H9 (cell line): ENCODE measurements around the gene PHF21B. TPM values are rescaled to one million over a fixed set of nuclear protein-coding genes. Genes with fewer than 3 reads are reported as not detected.
"Not testable (repeated sequence)": the region's sequence is repeated elsewhere in the genome, so short reads cannot be mapped to it uniquely, and the experiment has no call there.

Source experiments
- DNase-seq: peaks from one replicate; pipeline ENCODE4 v3.0.0-alpha.2; 2017
- H2AFZ ChIP-seq: one replicate; pipeline ENCODE4 v1.6.1; 2013; ENCODE audit warnings: mild to moderate bottlenecking, low read length, control low read depth, moderate library complexity
- H2AK5ac ChIP-seq: 2 replicates; pipeline ENCODE4 v1.6.1; 2013; ENCODE audit warnings: low read length, control low read depth, mixed read lengths; ENCODE audit not compliant: insufficient read length
- H2BK120ac ChIP-seq: one replicate; pipeline ENCODE4 v1.6.1; 2013; ENCODE audit warnings: low read depth, mild to moderate bottlenecking, low read length, control low read depth, inconsistent platforms; ENCODE audit not compliant: poor library complexity, severe bottlenecking
- H2BK12ac ChIP-seq: 2 replicates; pipeline ENCODE4 v1.6.1; 2013; ENCODE audit warnings: low read length, control low read depth, mixed read lengths, low read depth; ENCODE audit not compliant: insufficient read length
- H2BK15ac ChIP-seq: 2 replicates; pipeline ENCODE4 v1.6.1; 2013; ENCODE audit warnings: low read depth, low read length, control low read depth
- H2BK20ac ChIP-seq: one replicate; pipeline ENCODE4 v1.6.1; 2013; ENCODE audit warnings: low read depth, mild to moderate bottlenecking, low read length, control low read depth, inconsistent platforms; ENCODE audit not compliant: poor library complexity, severe bottlenecking
- H2BK5ac ChIP-seq: 2 replicates; pipeline ENCODE4 v1.6.1; 2013; ENCODE audit warnings: low read length, control low read depth, mixed read lengths; ENCODE audit not compliant: insufficient read length
- H3K14ac ChIP-seq: 2 replicates; pipeline ENCODE4 v1.6.1; 2013; ENCODE audit warnings: low read length, control low read depth; ENCODE audit not compliant: insufficient read depth
- H3K18ac ChIP-seq: 2 replicates; pipeline ENCODE4 v1.6.1; 2013; ENCODE audit warnings: low read depth, mild to moderate bottlenecking, mixed read lengths, low read length, control low read depth; ENCODE audit not compliant: insufficient read length
- H3K23ac ChIP-seq: 2 replicates; pipeline ENCODE4 v1.6.1; 2013; ENCODE audit warnings: low read length, control low read depth, mixed read lengths, low read depth; ENCODE audit not compliant: insufficient read length
- H3K23me2 ChIP-seq: 2 replicates; pipeline ENCODE4 v1.6.1; 2013; ENCODE audit warnings: low read depth, mild to moderate bottlenecking, mixed read lengths, low read length, control low read depth; ENCODE audit not compliant: insufficient read length, poor library complexity, severe bottlenecking
- H3K27ac ChIP-seq: 2 replicates; pipeline ENCODE4 v1.5.1; 2013; ENCODE audit warnings: low read length, control low read depth, mixed read lengths, low read depth; ENCODE audit not compliant: insufficient read length
- H3K27me3 ChIP-seq: 2 replicates; pipeline ENCODE4 v1.6.1; 2013; ENCODE audit warnings: low read length, control low read depth, inconsistent platforms; ENCODE audit not compliant: insufficient read depth
- H3K4ac ChIP-seq: 2 replicates; pipeline ENCODE4 v1.6.1; 2013; ENCODE audit warnings: low read depth, mild to moderate bottlenecking, control low read depth, inconsistent platforms, low read length, moderate library complexity
- H3K4me1 ChIP-seq: 2 replicates; pipeline ENCODE4 v1.6.1; 2013; ENCODE audit warnings: low read length, control low read depth, inconsistent platforms; ENCODE audit not compliant: insufficient read depth
- H3K4me2 ChIP-seq: 2 replicates; pipeline ENCODE4 v1.6.1; 2013; ENCODE audit warnings: low read length, control low read depth, mixed read lengths; ENCODE audit not compliant: insufficient read length, insufficient read depth
- H3K56ac ChIP-seq: 2 replicates; pipeline ENCODE4 v1.6.1; 2013; ENCODE audit warnings: low read depth, mild to moderate bottlenecking, mixed read lengths, low read length, control low read depth; ENCODE audit not compliant: insufficient read length
- H3K79me1 ChIP-seq: 2 replicates; pipeline ENCODE4 v1.6.1; 2013; ENCODE audit warnings: low read depth, mild to moderate bottlenecking, moderate library complexity, low read length, control low read depth, inconsistent platforms; ENCODE audit not compliant: insufficient read depth, poor library complexity, severe bottlenecking
- H3K79me2 ChIP-seq: 2 replicates; pipeline ENCODE4 v1.6.1; 2013; ENCODE audit warnings: low read length, control low read depth, inconsistent platforms; ENCODE audit not compliant: insufficient read depth
- H3K9ac ChIP-seq: 2 replicates; pipeline ENCODE4 v1.6.1; 2013; ENCODE audit warnings: low read length, control low read depth, mixed read lengths; ENCODE audit not compliant: insufficient read length; ENCODE audit errors: extremely low read depth
- H3K9me3 ChIP-seq: one replicate; pipeline ENCODE4 v1.6.1; 2013; ENCODE audit warnings: low read depth, low read length, inconsistent platforms; ENCODE audit not compliant: control insufficient read depth
- H3T11ph ChIP-seq: one replicate; pipeline ENCODE4 v1.6.1; 2013; ENCODE audit warnings: mild to moderate bottlenecking, low read length, control low read depth, inconsistent platforms
- H4K20me1 ChIP-seq: one replicate; pipeline ENCODE4 v1.6.1; 2013; ENCODE audit not compliant: control insufficient read depth, insufficient read length, insufficient read depth
- H4K5ac ChIP-seq: 2 replicates; pipeline ENCODE4 v1.6.1; 2013; ENCODE audit warnings: low read depth, mild to moderate bottlenecking, mixed read lengths, low read length, control low read depth; ENCODE audit not compliant: insufficient read length
- H4K8ac ChIP-seq: replicated peaks from 2 replicates; pipeline ENCODE4 v1.6.1; 2013; ENCODE audit warnings: low read length, control low read depth, mixed read lengths, low read depth; ENCODE audit not compliant: insufficient read length
- H4K91ac ChIP-seq: 2 replicates; pipeline ENCODE4 v1.6.1; 2013; ENCODE audit warnings: low read depth, mild to moderate bottlenecking, moderate library complexity, mixed read lengths, low read length, control low read depth; ENCODE audit not compliant: insufficient read length
- H3K27ac Mint-ChIP-seq, 3 experiments: 2 replicates in 2 of 3; 3 replicates in 1 of 3; pipeline ENCODE4 v1.8.0; 2020 to 2021; ENCODE audit warnings: mixed read lengths in 3 of 3, mild to moderate bottlenecking in 1 of 3, moderate library complexity in 1 of 3
- H3K27me3 Mint-ChIP-seq: 2 replicates; pipeline ENCODE4 v1.8.0; 2021; ENCODE audit warnings: low read depth, mild to moderate bottlenecking, moderate library complexity, mixed read lengths
- H3K36me3 Mint-ChIP-seq, 3 experiments: 2 replicates in 2 of 3; 3 replicates in 1 of 3; pipeline ENCODE4 v1.8.0; 2020 to 2021; ENCODE audit warnings: low read depth in 3 of 3, mixed read lengths in 3 of 3; ENCODE audit not compliant: insufficient read depth in 1 of 3
- H3K4me1 Mint-ChIP-seq, 2 experiments: 2 replicates each; pipeline ENCODE4 v1.8.0; 2020; ENCODE audit warnings: mixed read lengths in 2 of 2
- H3K4me3 Mint-ChIP-seq, 2 experiments: 2 replicates in 1 of 2; 3 replicates in 1 of 2; pipeline ENCODE4 v1.8.0; 2020 to 2021; ENCODE audit warnings: mild to moderate bottlenecking in 2 of 2, mixed read lengths in 2 of 2, moderate library complexity in 1 of 2
- H3K9me3 Mint-ChIP-seq, 2 experiments: 2 replicates in 1 of 2; 3 replicates in 1 of 2; pipeline ENCODE4 v1.8.0; 2020; ENCODE audit warnings: mild to moderate bottlenecking in 2 of 2, mixed read lengths in 2 of 2, moderate library complexity in 1 of 2
- WGBS: extraction: QIAGEN DNeasy Blood & Tissue Kit; methylation state at CpG from one replicate; pipeline ENCODE4 v1.1.7; 2013; ENCODE audit warnings: missing lambda C conversion rate, low lambda C conversion rate, mixed read lengths; ENCODE audit not compliant: insufficient read length; ENCODE audit errors: extremely low coverage; 5-methylcytosine and 5-hydroxymethylcytosine counted together
- total RNA-seq: library from RNA; stranded (reverse); gene quantifications from 2 replicates; pipeline ENCODE4 v1.2.1, GENCODE V29; 2021
- TF ChIP-seq, protein P1 (sequence below): fragments of 200-600 bp; sonication (generic); conservative IDR thresholded peaks from 3 replicates; pipeline ENCODE4 v1.8.0; 2021; ENCODE audit warnings: antibody characterized with exemption, mild to moderate bottlenecking

The PHF21B gene
- total RNA-seq, 1 experiment from 2014 or later = 60.3 TPM

GRCh38 chr22:44859641-44860040 lies 150.2 kb downstream of the PHF21B start:
- Mint-ChIP-seq H3K4me3 (no peak overlapping the region), H3K36me3 (peaks cover 9 to 45% (median 44%) of the 10 kb centered on the region in 3 experiments; a peak in 6 of 7 replicates), H3K4me1 (peaks cover 0 to 13% of the 10 kb centered on the region in 2 experiments; a peak in 2 of 4 replicates), H3K27ac (no peak overlapping the region), H3K9me3 (no peaks in the 10 kb centered on the region), H3K27me3 (no peaks in the 10 kb centered on the region)
- Histone ChIP-seq H3K4me2 (no peak overlapping the region), H3K56ac (no peak overlapping the region), H3K27me3 (no peaks in the 10 kb centered on the region), H3K23ac (no peak overlapping the region), H4K91ac (no peak overlapping the region), H2BK20ac (no peak overlapping the region), H2AFZ (no peak overlapping the region), H3K4ac (no peak overlapping the region), H3K18ac (no peak overlapping the region), H2BK15ac (no peak overlapping the region), H2BK120ac (no peak overlapping the region), H2AK5ac (no peak overlapping the region), H3K14ac (no peak overlapping the region), H3K9me3 (no peaks in the 10 kb centered on the region), H3T11ph (no peak overlapping the region), H3K9ac (no peak overlapping the region), H4K20me1 (no peaks in the 10 kb centered on the region), H4K8ac (no peak overlapping the region), H3K23me2 (no peaks in the 10 kb centered on the region), H4K5ac (no peak overlapping the region), H3K79me2 (no peaks in the 10 kb centered on the region), H3K4me1 (no peaks in the 10 kb centered on the region), H3K79me1 (no peaks in the 10 kb centered on the region), H2BK12ac (no peak overlapping the region), H2BK5ac (no peak overlapping the region), H3K27ac (no peak overlapping the region)
- TF ChIP-seq, protein P1, sequence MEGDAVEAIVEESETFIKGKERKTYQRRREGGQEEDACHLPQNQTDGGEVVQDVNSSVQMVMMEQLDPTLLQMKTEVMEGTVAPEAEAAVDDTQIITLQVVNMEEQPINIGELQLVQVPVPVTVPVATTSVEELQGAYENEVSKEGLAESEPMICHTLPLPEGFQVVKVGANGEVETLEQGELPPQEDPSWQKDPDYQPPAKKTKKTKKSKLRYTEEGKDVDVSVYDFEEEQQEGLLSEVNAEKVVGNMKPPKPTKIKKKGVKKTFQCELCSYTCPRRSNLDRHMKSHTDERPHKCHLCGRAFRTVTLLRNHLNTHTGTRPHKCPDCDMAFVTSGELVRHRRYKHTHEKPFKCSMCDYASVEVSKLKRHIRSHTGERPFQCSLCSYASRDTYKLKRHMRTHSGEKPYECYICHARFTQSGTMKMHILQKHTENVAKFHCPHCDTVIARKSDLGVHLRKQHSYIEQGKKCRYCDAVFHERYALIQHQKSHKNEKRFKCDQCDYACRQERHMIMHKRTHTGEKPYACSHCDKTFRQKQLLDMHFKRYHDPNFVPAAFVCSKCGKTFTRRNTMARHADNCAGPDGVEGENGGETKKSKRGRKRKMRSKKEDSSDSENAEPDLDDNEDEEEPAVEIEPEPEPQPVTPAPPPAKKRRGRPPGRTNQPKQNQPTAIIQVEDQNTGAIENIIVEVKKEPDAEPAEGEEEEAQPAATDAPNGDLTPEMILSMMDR = no peak
- no peak for DNase-seq
- WGBS = no CpG with 5 or more reads among the region's 13 CpGs

GRCh38 chr22:44858819-44859218 lies 151.0 kb downstream of the PHF21B start:
- not testable (repeated sequence) for H3K23me2 ChIP-seq, H3K14ac ChIP-seq, H3K9me3 Mint-ChIP-seq, DNase-seq, H2BK5ac ChIP-seq, H3K23ac ChIP-seq, H3K18ac ChIP-seq, H3K79me1 ChIP-seq, H2BK15ac ChIP-seq, H3K27me3 ChIP-seq, H2AK5ac ChIP-seq, H4K5ac ChIP-seq, H3K4me2 ChIP-seq, H3K27me3 Mint-ChIP-seq, H3K9me3 ChIP-seq, H4K91ac ChIP-seq, H3K9ac ChIP-seq, H2AFZ ChIP-seq, H3K27ac ChIP-seq, H3K27ac Mint-ChIP-seq, H3K4ac ChIP-seq, H4K8ac ChIP-seq, H4K20me1 ChIP-seq, H3K79me2 ChIP-seq, H3K4me1 ChIP-seq, H2BK20ac ChIP-seq, H2BK12ac ChIP-seq, H3K4me3 Mint-ChIP-seq, H2BK120ac ChIP-seq, H3K56ac ChIP-seq, H3T11ph ChIP-seq
- no CpG with 5 or more reads among the region's 7 CpGs for WGBS
- peaks cover 0 to 11% of the 10 kb centered on the region in 2 experiments; a peak in 2 of 4 replicates for H3K4me1 Mint-ChIP-seq
- peaks cover 9 to 45% (median 37%) of the 10 kb centered on the region in 3 experiments; a peak in 6 of 7 replicates for H3K36me3 Mint-ChIP-seq
